Ramos (cell line): ENCODE data around the gene CDH4.

Source experiments
- in situ Hi-C: fragments of 300-500 bp; cut with MboI; formaldehyde crosslinking; loops from one replicate; pipeline ENCODE4 v1.14.3; 2022; ENCODE audit warnings: low sequenced_read_pairs; ENCODE audit not compliant: unreplicated experiment

Gene CDH4

DNA sequence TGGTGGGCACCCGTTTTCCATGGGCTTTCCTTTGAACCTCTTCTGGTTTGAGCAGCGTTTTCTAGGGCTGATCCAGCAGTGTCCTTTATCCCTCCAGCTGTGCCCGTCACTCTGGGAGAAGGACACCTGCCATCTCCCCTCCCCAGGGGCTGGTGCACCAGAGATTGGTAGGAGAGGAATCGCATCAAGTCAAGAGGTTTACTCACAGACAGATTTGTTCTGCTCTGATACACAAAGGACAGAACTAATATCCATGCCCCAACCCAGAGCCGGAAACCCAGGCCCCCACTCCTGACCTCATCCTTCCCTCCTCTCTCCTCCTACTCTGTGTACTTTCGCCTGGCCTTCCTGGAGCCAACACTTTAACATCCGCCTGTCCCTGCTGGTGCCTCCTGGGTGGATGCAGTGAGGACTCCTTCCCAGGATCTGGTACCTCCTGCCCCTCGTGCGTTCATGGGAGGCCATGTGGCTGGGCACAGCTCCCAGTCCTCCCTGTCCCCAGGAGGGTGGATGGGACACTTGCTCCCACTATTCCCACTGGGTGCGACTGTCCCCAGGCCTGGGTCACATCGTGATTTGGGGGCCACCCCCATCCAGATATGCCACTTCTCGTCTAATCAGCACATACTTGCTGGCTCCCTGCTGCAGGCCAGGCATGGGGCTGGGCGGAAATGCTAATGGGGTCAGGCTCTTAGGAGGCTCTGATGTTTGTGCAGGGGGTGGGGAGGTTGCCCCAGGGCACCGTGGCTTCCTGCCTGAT lies 286.3 kb downstream of the CDH4 start:
- in situ Hi-C loops = no loop called here

DNA sequence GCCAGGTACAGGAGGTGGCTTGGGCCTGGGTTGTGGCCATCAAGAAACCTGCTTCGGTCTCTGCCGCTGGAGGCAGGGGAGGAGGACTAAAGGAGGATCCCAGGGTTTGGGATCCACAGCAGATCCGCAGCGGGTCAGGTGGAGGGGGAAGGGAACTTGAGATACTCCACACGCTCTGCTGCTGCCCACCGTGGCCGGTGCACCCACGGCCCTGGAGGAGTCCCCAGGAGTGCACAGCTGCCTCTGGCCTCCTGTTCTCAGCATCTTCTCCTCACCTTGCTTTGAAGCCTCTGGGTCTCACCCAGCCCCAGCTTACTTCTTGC lies 286.8 kb downstream of the CDH4 start:
- in situ Hi-C loops = no loop called here

DNA sequence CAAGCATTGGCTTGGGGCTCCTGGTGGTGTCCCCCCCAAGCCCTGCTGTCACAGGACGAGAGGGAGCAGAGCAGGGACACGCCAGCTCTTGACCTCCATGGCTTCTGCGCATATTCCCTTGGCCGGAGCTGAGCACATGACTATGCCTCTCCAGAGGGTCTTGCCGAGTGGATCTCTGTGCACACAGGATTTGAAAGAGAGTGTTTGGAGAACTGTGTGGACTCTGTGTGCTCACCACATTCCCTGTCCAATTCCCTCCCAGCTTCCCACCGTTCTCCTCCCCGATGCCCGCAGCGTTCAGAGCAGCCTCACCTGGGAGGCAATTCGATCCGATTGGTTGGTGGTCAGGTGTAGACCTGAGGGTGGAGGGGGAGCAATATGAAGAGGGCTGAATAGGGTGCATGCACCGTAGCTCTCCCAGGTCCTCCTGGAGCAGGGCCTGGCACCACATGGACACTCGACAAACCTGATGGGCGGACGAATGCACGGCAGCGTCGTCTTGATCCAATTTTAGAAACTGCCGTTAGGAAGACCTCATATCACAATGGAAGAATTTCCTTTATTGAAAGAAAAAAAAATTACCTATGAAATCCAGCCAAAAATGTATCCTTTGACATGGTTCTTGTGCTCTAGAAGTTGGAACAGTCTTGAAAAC lies 287.8 kb downstream of the CDH4 start:
- in situ Hi-C loops = no loop called here

DNA sequence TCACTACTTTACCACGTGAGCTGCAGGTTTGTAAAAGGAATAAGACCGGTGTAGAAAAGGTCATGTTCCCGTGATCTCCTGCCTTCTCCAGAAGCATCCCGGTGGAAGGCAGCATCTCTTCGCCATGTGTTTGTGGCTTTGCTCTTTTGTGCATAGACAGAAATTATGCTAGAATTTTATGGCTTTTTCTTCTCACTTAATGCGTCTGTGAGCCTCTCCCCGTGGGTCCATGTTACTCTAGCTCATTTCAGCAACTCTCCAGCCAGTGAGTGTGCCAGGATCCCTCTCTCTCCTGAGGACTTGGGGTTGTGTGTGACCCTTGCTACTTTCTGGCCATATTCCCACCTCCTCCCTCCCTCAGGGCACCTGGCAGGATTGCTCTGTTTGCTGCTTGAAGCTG lies 289.5 kb downstream of the CDH4 start:
- in situ Hi-C loops = no loop called here

DNA sequence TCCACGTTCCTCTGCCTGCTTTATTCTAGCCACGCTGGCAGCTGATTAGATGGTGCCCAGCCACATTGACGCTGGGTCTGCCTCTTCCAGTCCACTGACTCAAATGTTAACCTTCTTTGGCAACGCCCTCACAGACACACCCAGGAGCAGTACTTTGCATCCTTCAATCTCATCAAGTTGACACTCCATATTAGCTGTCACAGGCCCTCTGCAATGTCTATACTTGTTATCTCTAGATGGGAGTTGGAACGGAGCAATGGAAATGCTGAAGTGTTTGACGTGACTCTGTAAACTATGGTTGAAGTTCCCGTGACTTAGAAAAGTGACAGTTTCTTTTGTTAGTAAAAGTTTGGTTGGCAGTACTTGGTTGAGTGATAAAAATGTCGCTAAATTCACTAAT lies 291.0 kb downstream of the CDH4 start:
- in situ Hi-C loops = no loop called here

DNA sequence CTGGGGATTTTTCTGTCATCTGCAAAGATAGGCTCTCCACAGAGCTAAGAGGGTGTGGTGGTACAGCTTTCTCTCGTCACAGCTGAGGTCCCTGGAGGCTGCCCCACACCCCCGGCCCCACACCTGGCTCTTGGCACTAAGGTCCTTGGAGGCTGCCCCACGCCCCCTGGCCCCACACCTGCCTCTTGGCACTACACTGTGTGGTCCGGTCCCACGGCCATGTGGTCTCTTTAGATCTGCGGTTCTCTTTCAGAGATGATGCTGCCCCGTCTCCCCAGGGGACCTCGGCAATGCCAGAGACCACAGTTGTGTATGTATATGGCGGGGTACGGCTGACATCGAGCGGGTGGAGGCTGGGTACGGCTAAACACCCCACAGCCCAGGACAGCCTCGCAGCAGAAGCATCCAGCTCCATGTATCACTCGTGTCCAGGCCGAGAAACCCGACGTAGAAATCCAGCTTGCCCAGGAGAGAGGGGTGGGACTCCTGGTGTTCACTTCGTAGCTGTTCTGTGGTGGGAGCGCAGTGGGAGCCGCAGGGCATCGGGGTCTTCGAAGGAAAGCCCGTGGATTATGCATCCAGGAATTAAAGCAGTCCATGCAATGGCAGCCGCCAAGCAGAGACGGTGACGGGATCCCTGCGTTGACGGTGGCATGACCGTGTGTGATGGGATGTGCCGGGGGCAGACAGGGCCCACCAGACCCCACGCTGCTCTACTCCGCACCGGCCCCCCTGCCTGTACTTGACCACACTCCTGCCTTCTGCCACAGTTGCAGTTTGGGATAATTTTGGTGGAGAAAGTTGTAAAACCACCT lies 292.1 kb downstream of the CDH4 start:
- in situ Hi-C loops = no loop called here

DNA sequence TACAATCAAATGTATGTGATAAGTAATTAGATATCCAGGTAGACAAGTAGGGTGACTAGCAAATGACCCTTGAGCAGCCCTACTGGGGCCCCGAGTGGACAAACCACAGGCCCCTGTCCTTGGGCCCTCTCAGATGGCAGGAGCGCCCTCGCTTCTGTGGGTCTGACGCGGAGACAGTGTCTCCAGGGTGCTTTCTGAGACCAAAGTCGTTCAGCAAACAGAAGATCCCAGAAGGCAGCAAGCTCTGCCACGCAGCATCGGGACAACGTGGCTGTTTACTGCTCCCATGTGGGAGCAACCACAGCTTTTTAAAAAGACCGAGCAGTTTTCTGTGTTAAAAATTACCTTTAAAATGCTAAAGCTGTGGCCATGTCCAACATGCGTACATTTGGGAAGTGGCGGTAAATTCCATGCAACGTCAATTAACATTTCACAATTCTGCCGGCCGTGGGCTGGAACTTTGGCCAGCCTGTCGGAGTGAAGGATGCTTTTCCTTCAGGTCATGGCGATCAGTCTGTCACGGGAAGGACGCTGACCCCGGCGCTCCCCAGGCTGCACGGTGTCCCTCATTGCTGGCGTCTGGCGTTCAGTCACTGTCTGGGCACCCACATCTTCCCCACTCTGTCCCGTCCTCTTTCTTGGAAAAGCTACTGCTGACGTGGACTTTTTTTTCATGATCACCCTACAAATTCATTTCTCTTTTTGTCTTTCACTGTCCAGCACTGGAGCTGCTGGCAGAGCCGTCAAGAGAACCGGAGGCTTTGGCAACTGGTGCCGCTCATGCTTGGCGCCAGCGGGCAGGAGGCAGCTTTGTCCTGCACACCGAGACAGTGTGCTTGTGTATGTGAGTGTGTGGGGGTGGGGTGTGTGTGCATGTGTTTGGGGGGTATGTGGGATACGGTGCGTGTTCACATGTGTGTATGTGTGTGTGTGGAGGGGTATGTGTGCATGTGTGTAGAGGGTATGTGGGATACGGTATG lies 293.1 kb downstream of the CDH4 start:
- in situ Hi-C loops = no loop called here

DNA sequence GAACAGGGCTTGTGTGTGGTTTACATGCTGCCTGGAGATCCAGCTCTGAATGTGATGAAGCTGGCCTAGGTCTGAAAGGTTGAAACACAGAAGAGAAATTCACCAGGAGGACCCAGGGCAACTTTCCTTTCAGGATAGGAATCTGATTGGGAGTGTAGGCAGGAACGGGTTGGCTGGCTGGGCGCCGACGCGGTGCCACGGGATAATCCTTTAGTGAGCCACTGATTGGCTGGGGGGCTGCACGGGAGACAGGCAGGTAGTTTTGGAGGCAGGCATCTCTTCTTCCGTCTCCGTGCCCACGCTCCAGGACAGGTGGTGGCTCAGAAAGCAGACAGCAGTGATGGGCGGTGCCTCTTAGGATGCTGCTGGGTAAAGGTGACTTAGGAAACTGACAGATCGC lies 294.6 kb downstream of the CDH4 start:
- in situ Hi-C loops = no loop called here

DNA sequence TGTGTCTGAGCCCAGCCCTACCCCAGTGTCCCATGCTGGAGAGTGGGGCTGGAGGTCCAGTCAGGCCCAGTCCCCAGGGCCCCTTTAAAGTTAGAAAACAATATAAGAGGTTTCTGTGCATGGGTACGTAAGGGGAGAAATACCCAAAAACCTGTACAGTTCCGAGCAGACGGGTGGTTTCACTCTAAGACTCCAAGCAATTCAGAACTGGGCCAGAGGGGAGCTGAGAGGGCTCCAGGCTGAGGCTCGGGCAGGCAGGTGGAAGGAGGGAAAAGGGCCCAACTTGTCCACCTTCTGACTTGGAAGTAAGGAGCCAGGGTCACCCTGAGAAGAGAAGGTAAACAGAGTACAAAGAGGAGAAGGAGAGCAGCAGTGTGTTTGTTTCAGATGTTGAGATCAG lies 296.0 kb downstream of the CDH4 start:
- in situ Hi-C loops = no loop called here

DNA sequence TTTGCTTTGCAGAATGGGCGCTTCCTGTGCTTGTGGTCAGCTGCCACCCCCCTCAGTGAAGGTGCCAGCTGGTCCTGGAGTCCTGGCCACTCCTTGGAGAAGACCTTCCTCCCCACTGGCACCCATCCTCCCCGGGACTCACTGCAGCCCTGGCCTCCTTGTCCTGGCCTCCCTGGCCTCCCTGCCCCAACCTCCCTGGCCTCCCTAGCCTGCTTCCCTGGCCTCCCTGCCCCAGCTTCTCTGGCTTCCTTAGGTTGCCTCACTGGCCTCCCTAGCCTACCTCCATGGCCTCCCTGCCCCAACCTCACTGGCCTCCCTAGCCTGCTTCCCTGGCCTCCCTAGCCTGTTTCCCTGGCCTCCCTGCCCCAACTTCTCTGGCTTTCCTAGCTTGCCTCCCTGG lies 297.8 kb downstream of the CDH4 start:
- in situ Hi-C loops = no loop called here

DNA sequence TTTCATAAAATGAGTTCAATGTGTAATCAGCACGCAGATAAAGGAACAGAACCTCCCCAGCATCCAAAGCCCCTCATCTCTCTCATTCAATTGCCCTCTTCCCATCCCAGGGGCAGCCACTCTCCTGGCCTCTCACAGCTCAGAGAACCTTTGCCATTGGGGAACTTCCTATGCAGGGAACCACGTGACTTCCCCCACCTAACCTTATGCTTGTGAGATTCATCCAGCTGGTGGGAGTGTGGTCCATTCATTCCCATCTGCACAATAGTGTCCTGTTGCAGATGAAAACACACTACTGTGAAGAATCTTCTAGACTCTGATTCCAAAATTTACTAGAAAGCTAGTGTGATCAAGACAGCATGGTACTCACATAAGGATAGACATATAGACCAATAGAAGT lies 299.3 kb downstream of the CDH4 start:
- in situ Hi-C loops = no loop called here

DNA sequence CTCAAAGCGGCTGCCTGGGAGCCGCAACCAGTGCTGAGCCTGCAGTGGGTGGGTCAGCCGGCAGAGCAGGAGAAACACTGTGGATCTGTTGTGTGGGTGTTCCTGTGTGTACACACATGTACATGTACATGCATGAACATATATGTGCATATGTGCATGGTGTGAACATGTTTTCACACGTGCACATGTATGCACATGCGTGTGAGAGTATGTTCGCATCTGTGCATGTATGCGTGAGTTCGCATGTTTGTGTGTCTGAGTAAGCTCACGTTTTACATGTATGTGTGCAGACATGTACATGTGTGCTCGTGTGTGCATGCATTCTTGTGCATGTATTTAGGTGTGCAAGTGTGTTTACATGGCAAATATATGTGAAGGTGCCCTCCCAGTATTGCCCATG lies 302.6 kb downstream of the CDH4 start:
- in situ Hi-C loops = no loop called here

DNA sequence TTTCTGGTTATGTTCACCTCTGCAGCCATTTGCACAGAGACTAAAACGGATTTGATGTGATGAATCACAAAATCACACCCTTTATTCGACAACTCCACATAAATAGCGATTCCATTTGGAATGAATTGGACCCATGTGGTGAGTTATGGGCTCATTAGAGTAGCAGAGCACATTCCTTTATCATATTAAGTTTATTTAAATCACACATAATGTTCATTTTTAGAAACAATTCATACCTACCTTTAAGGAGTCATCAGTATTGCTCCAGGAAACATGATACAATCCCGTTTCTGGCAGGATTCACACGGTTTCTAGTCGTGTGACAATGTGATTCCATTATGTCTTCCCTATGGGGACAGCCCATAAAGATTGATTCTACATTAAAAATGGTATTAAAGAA lies 303.5 kb downstream of the CDH4 start:
- in situ Hi-C loops = no loop called here

DNA sequence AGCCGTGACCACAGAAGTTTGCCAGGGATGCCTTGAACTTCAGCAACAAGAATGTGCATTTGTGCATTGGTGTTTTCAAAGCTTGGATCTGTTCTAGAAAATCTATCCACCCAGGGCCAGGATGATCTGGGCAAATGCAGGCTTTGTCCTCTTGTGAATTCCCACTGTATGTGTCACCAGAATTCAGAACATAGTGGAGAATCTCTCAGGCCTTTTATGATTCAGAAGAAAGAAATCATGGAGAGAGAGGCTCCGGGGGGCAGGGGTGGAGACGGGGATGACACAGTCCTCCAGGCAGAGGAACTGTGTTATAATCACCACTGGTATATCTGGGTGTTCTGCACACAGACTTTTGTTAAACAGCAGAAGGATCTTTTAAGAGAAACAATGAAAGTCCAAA lies 304.1 kb downstream of the CDH4 start:
- in situ Hi-C loops = no loop called here

DNA sequence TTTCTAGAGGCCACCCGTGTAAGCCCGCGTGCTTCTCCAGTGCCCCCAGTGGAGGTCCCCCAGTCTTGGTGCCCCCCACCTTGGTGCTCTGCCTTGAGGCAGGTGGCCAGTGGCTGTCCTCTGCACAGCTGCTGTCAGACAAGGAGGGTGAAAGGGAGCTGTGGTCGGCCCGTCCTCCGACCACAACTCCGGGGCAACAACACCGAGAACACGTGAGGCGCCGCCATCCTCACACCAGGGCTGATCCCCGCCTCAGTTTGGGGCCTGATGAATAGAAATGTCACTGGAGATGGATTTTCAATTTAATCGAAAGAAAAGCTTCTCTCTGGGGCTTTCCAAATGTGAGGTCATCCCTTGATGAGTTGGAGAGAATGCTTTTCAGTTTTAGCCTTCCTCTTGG lies 304.6 kb downstream of the CDH4 start:
- in situ Hi-C loops = no loop called here

DNA sequence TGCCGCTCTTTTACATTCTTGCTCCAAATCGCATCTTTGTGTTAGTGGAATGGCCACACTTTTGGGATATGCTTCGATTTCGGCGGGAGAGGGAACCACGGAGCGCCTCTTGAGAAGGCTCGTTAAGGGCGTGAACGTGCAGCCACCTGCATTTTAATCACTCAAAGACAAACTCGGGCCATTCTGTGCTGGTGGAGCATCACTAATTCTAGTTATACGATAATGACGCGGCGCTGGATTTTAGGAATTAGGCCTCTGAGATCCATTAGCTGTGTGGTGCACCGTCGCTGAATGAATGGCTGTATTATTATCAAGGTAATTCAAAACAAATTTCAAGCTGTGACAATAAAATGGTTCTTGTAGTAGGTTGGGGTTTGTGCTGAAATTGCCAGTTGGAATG lies 305.6 kb downstream of the CDH4 start:
- in situ Hi-C loops = no loop called here

DNA sequence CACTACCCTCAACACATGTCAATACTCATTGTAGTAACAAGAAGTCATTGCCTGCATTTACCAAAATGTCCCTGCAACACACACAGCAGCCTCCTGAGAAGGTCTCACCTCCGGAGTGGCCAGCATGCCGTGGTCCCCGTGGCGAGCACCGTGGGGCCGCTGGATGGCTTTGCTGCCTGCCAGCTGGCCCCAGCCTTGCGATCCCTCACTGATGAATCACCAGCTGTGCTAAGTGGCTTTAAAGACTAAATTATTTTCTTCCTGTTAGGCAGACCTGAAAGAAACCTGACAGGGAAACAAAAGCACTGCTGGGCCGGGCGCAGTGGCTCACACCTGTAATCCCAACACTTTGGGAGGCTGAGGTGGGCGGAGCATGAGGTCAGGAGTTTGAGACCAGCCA lies 306.7 kb downstream of the CDH4 start:
- in situ Hi-C loops = no loop called here

DNA sequence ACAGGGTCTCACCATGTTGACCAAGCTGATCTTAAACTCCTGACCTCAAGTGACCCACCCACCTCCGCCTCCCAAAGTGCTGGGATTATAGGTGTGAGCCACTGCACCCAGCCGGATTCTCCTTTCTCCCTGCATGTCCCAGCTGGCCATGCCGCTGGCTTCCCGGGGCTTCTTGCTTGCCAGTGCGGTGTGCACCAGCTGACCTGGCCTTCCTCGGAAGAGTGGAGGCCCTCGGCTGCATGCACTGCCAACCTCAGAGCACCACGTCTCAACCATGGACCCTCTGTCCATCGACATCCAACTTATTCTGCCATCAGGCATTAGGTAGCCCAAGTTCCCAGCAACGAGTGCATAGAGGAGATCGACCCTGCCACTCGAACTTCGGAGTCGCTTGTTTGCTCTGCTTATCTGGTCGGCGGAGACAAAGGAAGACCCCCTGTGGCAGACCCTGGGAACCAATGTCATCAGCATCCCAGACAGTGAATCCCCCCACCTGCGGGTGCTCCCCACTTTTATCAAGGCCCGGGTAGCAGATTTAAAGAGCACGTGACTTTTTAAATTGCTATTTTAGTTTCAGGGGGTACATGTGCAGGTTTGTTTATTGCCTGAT lies 307.8 kb downstream of the CDH4 start:
- in situ Hi-C loops = no loop called here

DNA sequence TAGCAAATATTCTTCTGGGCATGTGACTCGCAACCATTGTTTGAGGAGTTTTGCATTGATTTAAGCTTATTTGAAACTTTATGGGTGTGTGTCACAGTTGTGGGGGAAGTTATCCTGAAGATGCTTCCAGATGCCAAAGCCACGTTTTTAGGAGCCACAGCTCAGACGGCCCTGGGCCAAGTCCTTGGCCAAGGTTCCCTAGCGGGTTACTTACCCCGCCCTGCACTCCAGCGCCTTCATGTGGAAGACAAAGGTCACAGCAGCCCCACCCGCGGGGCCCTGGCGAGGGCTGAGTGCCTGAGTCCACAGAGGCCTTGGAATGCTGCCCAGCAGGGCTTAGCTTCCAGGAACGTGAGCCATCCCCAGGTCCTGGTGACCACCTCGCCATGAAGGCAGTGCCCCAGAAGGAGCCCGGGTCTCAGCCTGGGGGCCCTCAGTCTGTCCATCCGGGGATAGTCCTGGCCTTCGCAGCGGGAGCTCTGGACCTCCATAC lies 308.3 kb downstream of the CDH4 start:
- in situ Hi-C loops = no loop called here
